Measurements from ENCODE around the gene SLC6A6. TPM values are rescaled to one million over a fixed set of nuclear protein-coding genes. Genes with fewer than 3 reads are reported as not detected.
"Not testable (repeated sequence)": the region's sequence is repeated elsewhere in the genome, so short reads cannot be mapped to it uniquely, and the experiment has no call there.

The SLC6A6 gene
- polyA plus RNA-seq, 1 of the 3 experiments (the other 2 are of a cell fraction) = 19.1 TPM

DNA sequence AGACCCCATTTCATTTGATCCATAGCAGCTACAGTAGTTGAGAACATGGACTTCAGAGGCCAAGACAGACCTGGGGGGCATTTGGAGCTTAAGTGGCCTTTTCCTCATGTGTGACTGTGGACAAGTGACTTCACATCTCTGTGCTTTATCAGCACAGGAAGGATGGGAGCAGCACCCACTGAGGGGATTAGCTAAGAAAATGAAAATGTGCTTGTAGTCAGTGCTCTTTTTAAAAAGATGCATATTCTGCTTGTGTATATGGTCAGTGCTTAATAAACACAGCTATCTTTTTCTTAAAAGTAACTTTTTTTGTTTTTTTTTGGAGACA, 34.5 kb downstream of the SLC6A6 start:
- Histone ChIP-seq H4K20me1 (ENCODE audit: insufficient read depth) (peaks cover 26% of the 10 kb centered on the region), H3K4me1 (ENCODE audit: control insufficient read depth in 1 of 2, insufficient read depth in 2 of 2, low read depth in 1 of 2, low read length in 1 of 2) (peaks cover 55 to 69% of the 10 kb centered on the region in 2 experiments), H3K27ac (ENCODE audit: low read depth in 2 of 2, low read length in 1 of 2) (no peak overlapping the region), H3F3A (replicated peaks; ENCODE audit: insufficient read depth) (peaks cover 2% of the 10 kb centered on the region), H3K36me3 (replicated peaks in 1 of 2; ENCODE audit: control insufficient read depth in 1 of 2, insufficient read depth in 2 of 2, low read length in 1 of 2) (peaks cover 0 to 8% of the 10 kb centered on the region in 2 experiments), H3K4me3 (ENCODE audit: low read depth in 2 of 2, low read length in 1 of 2) (no peak overlapping the region), H3K27me3 (ENCODE audit: insufficient read depth) (no peaks in the 10 kb centered on the region), H3K9ac (no peak overlapping the region), H3K9me2 (no peaks in the 10 kb centered on the region), H2AFZ (ENCODE audit: low read depth) (no peak overlapping the region), H3K4me2 (no peak overlapping the region), H3K9me3 (no peaks in the 10 kb centered on the region), H3K79me2 (ENCODE audit: insufficient read depth) (peaks cover 22% of the 10 kb centered on the region)
- POLR2A ChIA-PET = no interaction called here
- DNase-seq = no peak
- TF ChIP-seq MXI1 (IDR thresholded peaks at IDR 0.05; ENCODE audit: low read depth, low read length) (no peak), USF2 (IDR thresholded peaks at IDR 0.05; ENCODE audit: borderline replicate concordance, low read depth, low read length) (no peak), JUND (IDR thresholded peaks at IDR 0.05) (no peak), FOXM1 (IDR thresholded peaks at IDR 0.05; ENCODE audit: low read depth) (no peak), POLR2AphosphoS5 (IDR thresholded peaks at IDR 0.05; ENCODE audit: low read depth, low read length) (no peak), RAD21 (IDR thresholded peaks at IDR 0.05; ENCODE audit: low read length) (no peak), EZH2phosphoT487 (IDR thresholded peaks at IDR 0.05; ENCODE audit: borderline replicate concordance, low read depth) (no peak), IRF3 (IDR thresholded peaks at IDR 0.05; ENCODE audit: low read depth, low read length) (no peak), CHD2 (IDR thresholded peaks at IDR 0.05; ENCODE audit: low read length, partially characterized antibody) (no peak), YY1 (IDR thresholded peaks at IDR 0.05; ENCODE audit: low read depth) (no peak), RCOR1 (IDR thresholded peaks at IDR 0.05; ENCODE audit: low read length) (no peak), TEAD4 (IDR thresholded peaks at IDR 0.05; ENCODE audit: borderline replicate concordance, insufficient read depth) (no peak)
- TF ChIP-seq, protein P1, sequence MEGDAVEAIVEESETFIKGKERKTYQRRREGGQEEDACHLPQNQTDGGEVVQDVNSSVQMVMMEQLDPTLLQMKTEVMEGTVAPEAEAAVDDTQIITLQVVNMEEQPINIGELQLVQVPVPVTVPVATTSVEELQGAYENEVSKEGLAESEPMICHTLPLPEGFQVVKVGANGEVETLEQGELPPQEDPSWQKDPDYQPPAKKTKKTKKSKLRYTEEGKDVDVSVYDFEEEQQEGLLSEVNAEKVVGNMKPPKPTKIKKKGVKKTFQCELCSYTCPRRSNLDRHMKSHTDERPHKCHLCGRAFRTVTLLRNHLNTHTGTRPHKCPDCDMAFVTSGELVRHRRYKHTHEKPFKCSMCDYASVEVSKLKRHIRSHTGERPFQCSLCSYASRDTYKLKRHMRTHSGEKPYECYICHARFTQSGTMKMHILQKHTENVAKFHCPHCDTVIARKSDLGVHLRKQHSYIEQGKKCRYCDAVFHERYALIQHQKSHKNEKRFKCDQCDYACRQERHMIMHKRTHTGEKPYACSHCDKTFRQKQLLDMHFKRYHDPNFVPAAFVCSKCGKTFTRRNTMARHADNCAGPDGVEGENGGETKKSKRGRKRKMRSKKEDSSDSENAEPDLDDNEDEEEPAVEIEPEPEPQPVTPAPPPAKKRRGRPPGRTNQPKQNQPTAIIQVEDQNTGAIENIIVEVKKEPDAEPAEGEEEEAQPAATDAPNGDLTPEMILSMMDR (IDR thresholded peaks at IDR 0.05) = no peak
- TF ChIP-seq, protein P2, sequence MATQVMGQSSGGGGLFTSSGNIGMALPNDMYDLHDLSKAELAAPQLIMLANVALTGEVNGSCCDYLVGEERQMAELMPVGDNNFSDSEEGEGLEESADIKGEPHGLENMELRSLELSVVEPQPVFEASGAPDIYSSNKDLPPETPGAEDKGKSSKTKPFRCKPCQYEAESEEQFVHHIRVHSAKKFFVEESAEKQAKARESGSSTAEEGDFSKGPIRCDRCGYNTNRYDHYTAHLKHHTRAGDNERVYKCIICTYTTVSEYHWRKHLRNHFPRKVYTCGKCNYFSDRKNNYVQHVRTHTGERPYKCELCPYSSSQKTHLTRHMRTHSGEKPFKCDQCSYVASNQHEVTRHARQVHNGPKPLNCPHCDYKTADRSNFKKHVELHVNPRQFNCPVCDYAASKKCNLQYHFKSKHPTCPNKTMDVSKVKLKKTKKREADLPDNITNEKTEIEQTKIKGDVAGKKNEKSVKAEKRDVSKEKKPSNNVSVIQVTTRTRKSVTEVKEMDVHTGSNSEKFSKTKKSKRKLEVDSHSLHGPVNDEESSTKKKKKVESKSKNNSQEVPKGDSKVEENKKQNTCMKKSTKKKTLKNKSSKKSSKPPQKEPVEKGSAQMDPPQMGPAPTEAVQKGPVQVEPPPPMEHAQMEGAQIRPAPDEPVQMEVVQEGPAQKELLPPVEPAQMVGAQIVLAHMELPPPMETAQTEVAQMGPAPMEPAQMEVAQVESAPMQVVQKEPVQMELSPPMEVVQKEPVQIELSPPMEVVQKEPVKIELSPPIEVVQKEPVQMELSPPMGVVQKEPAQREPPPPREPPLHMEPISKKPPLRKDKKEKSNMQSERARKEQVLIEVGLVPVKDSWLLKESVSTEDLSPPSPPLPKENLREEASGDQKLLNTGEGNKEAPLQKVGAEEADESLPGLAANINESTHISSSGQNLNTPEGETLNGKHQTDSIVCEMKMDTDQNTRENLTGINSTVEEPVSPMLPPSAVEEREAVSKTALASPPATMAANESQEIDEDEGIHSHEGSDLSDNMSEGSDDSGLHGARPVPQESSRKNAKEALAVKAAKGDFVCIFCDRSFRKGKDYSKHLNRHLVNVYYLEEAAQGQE (IDR thresholded peaks at IDR 0.05; ENCODE audit: low read depth, low read length) = no peak
- TF ChIP-seq, protein P3, sequence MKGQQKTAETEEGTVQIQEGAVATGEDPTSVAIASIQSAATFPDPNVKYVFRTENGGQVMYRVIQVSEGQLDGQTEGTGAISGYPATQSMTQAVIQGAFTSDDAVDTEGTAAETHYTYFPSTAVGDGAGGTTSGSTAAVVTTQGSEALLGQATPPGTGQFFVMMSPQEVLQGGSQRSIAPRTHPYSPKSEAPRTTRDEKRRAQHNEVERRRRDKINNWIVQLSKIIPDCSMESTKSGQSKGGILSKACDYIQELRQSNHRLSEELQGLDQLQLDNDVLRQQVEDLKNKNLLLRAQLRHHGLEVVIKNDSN (IDR thresholded peaks at IDR 0.05; ENCODE audit: borderline replicate concordance, low read depth) = no peak
- CTCF ChIA-PET = interaction anchor here (1.6 to 5.3 kb wide), 3 partner anchors 25 to 234 kb away, joined by 3 to 26 read pairs (median 6); no protein-coding TSS in a partner anchor

DNA sequence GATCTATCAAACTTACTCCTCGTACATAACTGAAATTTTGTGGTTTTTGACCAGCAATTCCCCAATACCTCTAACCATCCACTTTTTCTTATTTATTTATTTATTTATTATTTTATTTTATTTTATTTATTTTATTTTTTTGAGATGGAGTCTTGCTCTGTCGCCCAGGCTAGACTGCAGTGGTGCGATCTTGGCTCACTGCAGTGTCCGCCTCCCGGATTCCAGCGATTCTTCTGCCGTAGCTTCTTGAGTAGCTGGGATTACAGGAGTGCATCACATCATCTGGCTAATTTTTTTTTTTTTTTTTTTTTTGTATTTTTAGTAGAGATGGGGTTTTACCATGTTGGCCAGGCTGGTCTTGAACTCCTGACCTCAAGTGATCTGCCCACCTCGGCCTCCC, 35.3 kb downstream of the SLC6A6 start:
- Histone ChIP-seq H4K20me1 (ENCODE audit: insufficient read depth) (peaks cover 26% of the 10 kb centered on the region), H3K4me1 (ENCODE audit: control insufficient read depth in 1 of 2, insufficient read depth in 2 of 2, low read depth in 1 of 2, low read length in 1 of 2) (peaks cover 49 to 61% of the 10 kb centered on the region in 2 experiments), H3K79me2 (ENCODE audit: insufficient read depth) (peaks cover 18% of the 10 kb centered on the region)
- ChIA-PET CTCF (interaction anchor here (0.9 to 5.3 kb wide), 5 partner anchors 11 to 234 kb away, joined by 3 to 26 read pairs (median 6); no protein-coding TSS in a partner anchor), POLR2A (interaction anchor here (0.6 kb wide), 1 partner anchor 46 kb away, joined by 3 read pairs; no protein-coding TSS in a partner anchor)
- H3F3A ChIP-seq (replicated peaks; ENCODE audit: insufficient read depth); H3K36me3 ChIP-seq (replicated peaks in 1 of 2; ENCODE audit: control insufficient read depth in 1 of 2, insufficient read depth in 2 of 2, low read length in 1 of 2); H3K27me3 ChIP-seq (ENCODE audit: insufficient read depth); DNase-seq; H3K4me2 ChIP-seq; H3K9me3 ChIP-seq; H3K4me3 ChIP-seq (ENCODE audit: low read depth in 2 of 2, low read length in 1 of 2); H3K9me2 ChIP-seq; H3K27ac ChIP-seq (ENCODE audit: low read depth in 2 of 2, low read length in 1 of 2); H2AFZ ChIP-seq (ENCODE audit: low read depth); H3K9ac ChIP-seq: not testable (repeated sequence)
- WGBS (ENCODE audit: low lambda C conversion rate) = 94% methylated on average over 8 of the region's 8 CpGs

All from SK-N-SH (cell line).